Breast epithelium (tissue), 4 donors: ENCODE results near the gene CAMSAP2. TPM values are rescaled to one million over a fixed set of nuclear protein-coding genes. Genes with fewer than 3 reads are reported as not detected.

Experiments
- DNase-seq, 2 donors: peaks; one replicate each; pipeline ENCODE4 v3.0.0-alpha.2; 2019; ENCODE audit warnings: low spot score in 2 of 2
- H3K27ac ChIP-seq, 2 donors: fragments of 200-600 bp; sonication (generic) in 1 of 2; one replicate each; pipeline ENCODE4 v1.5.1; 2016 to 2019; ENCODE audit warnings: mild to moderate bottlenecking in 1 of 2
- H3K27me3 ChIP-seq, 2 donors: fragments of 200-600 bp; sonication (generic) in 1 of 2; one replicate each; pipeline versions ENCODE4 v1.5.1 to v1.6.0; 2017 to 2019; ENCODE audit warnings: control low read depth in 1 of 2, mild to moderate bottlenecking in 1 of 2
- H3K36me3 ChIP-seq: fragments of 200-600 bp; one replicate; pipeline ENCODE4 v1.5.1; 2019
- H3K4me1 ChIP-seq, 2 donors: fragments of 200-600 bp; sonication (generic); one replicate each; pipeline ENCODE4 v1.5.1; 2016 to 2019; ENCODE audit warnings: control low read depth in 1 of 2
- H3K4me3 ChIP-seq, 3 donors: fragments of 200-600 bp; sonication (generic); 1 replicate in 2 of 3; 2 replicates in 1 of 3; pipeline ENCODE4 v1.5.1; 2016 to 2019; ENCODE audit warnings: mild to moderate bottlenecking in 3 of 3, moderate library complexity in 2 of 3
- H3K9me3 ChIP-seq, 2 donors: fragments of 200-600 bp; sonication (generic) in 1 of 2; one replicate each; pipeline ENCODE4 v1.5.1; 2016 to 2019; ENCODE audit warnings: control low read depth in 1 of 2
- CTCF ChIP-seq, 3 donors: fragments of 450-650 bp; IDR thresholded peaks; one replicate each; pipeline ENCODE4 v1.5.1; 2016 to 2017; ENCODE audit warnings: antibody characterized with exemption in 3 of 3, mild to moderate bottlenecking in 3 of 3, moderate library complexity in 3 of 3
- POLR2A ChIP-seq: fragments of 450-650 bp; IDR thresholded peaks from one replicate; pipeline ENCODE4 v1.6.1; 2016; ENCODE audit warnings: antibody characterized with exemption, mild to moderate bottlenecking, moderate library complexity
- POLR2AphosphoS5 ChIP-seq, 3 donors: sonication (generic); formaldehyde crosslinking; IDR thresholded peaks; one replicate each; pipeline ENCODE4 v1.6.1; 2017; ENCODE audit warnings: antibody characterized with exemption in 3 of 3
- intact Hi-C: fragments of 100-400 bp; cut with DNase I; formaldehyde crosslinking; loops from one replicate; pipeline ENCODE4 v1.15.1; 2023; ENCODE audit warnings: low total_unique reads
- total RNA-seq, 3 donors: library from RNA; depleted of rRNA; stranded (reverse); fragments of >200 nt; gene quantifications; one replicate each; pipeline ENCODE4 v1.1.0, GENCODE V29; 2016

CAMSAP2 gene
- total RNA-seq, 3 donors from 2014 or later, result 36.4 to 42.4 (median 38.6) TPM

GRCh38 chr1:200837931-200838571 is 99.4 kb downstream of the CAMSAP2 start:
- H3K4me1 ChIP-seq, result no peaks in the 10 kb centered on the region
- H3K27me3 ChIP-seq, result no peaks in the 10 kb centered on the region
- no peak overlapping the region for H3K4me3 ChIP-seq
- H3K36me3 ChIP-seq, result no peaks in the 10 kb centered on the region
- intact Hi-C loops, result no loop called here
- TF ChIP-seq POLR2AphosphoS5 (IDR thresholded peaks at IDR 0.05), result no peak
- TF ChIP-seq CTCF (IDR thresholded peaks at IDR 0.05), result peak in 1 of 3 donors; percentile 36
- no peaks in the 10 kb centered on the region for H3K9me3 ChIP-seq
- no peak for DNase-seq
- H3K27ac ChIP-seq, result no peak overlapping the region

GRCh38 chr1:200838676-200839445 is 100.2 kb downstream of the CAMSAP2 start:
- Histone ChIP-seq H3K4me3 (no peak overlapping the region), H3K4me1 (no peaks in the 10 kb centered on the region), H3K27me3 (no peaks in the 10 kb centered on the region), H3K36me3 (no peaks in the 10 kb centered on the region), H3K27ac (no peak overlapping the region), H3K9me3 (no peaks in the 10 kb centered on the region)
- intact Hi-C loops, result no loop called here
- no peak for DNase-seq
- TF ChIP-seq CTCF (IDR thresholded peaks at IDR 0.05) (no peak), POLR2AphosphoS5 (IDR thresholded peaks at IDR 0.05) (no peak), POLR2A (no peak)

GRCh38 chr1:200845360-200845759 is 106.7 kb downstream of the CAMSAP2 start:
- Histone ChIP-seq H3K9me3 (no peaks in the 10 kb centered on the region), H3K27me3 (no peaks in the 10 kb centered on the region), H3K36me3 (no peaks in the 10 kb centered on the region), H3K4me3 (no peak overlapping the region), H3K27ac (no peak overlapping the region), H3K4me1 (no peaks in the 10 kb centered on the region)
- TF ChIP-seq POLR2A (no peak), CTCF (IDR thresholded peaks at IDR 0.05) (no peak), POLR2AphosphoS5 (IDR thresholded peaks at IDR 0.05) (no peak)
- intact Hi-C loops, result no loop called here
- DNase-seq, result no peak

- H3K27me3 ChIP-seq, result no peaks in the 10 kb centered on the region
- H3K36me3 ChIP-seq, result no peaks in the 10 kb centered on the region
These were observed 107.7 kb downstream of the CAMSAP2 start for GRCh38 chr1:200846398-200846797.

More at GRCh38 chr1:200846398-200846797, 107.7 kb downstream of the CAMSAP2 start:
- intact Hi-C loops, result no loop called here
- H3K27ac ChIP-seq, result no peak overlapping the region
- H3K4me1 ChIP-seq, result no peaks in the 10 kb centered on the region
- H3K4me3 ChIP-seq, result no peak overlapping the region
- no peak for DNase-seq
- H3K9me3 ChIP-seq, result no peaks in the 10 kb centered on the region
- TF ChIP-seq POLR2AphosphoS5 (IDR thresholded peaks at IDR 0.05), result no peak
- no peak for TF ChIP-seq POLR2A
- TF ChIP-seq CTCF (IDR thresholded peaks at IDR 0.05), result no peak
